SW480 (cell line): ENCODE measurements around the gene ANXA4.

ENCODE experiments used
- DNase-seq: peaks from one replicate; pipeline ENCODE4 v3.0.0-alpha.2; 2016; ENCODE audit warnings: low spot score

Gene ANXA4

GRCh38 chr2:69741575-69742321, at the start of gene ANXA4:
ANXA4 (plus strand) TSS chr2:69742134; CDS start chr2:69781566, 39,432 bp downstream.
- DNase-seq: peak; percentile 93

GRCh38 chr2:69692424-69692823, 49.5 kb upstream of the ANXA4 start:
- DNase-seq: no peak

GRCh38 chr2:69693059-69693774, 48.7 kb upstream of the ANXA4 start:
- DNase-seq: no peak

GRCh38 chr2:69693775-69694450, 48.0 kb upstream of the ANXA4 start:
- DNase-seq: no peak

DNA sequence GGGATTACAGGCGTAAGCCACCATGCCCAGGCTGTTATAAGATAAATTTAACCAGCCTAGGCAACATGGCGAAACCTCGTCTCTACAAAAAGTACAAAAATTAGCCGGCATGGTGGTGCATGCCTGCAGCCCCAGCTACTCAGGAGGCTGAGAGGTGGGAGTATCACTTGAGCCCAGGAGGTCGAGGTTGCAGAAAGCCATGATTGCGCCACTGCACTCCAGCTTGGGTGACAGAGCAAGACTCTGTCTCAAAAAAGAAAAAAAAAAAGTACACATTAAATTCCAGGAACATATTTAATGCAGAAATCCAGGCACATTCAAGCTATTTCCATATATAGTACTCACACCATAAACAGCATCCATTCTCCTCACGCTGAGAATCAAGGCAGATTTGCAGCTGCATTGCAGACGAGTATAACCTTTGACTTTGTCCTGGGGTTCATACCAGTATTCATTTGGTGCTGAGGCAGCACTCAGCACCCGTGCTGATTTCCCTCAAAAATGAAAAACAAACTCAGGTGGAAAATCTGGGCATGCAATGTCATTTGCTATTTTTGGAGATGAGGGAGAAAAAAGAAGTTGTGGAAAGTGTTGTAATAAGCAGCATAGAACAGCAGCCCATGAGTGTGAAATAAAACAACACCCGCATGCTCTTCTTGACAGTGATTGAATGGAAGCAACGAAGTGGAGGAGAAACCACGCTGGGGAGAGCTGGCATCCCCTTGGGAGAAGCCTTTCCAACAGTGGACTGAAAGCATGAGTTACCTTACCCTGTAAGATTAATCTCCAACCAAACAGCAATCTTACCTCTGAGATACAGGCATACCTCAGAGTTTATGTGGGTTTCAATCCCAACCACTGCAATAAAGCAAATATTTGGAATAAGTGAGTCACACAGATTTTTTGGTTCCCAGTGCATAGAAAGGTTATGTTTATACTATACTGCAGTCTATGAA, 46.8 kb upstream of the ANXA4 start:
- DNase-seq: peak; percentile 14

DNA sequence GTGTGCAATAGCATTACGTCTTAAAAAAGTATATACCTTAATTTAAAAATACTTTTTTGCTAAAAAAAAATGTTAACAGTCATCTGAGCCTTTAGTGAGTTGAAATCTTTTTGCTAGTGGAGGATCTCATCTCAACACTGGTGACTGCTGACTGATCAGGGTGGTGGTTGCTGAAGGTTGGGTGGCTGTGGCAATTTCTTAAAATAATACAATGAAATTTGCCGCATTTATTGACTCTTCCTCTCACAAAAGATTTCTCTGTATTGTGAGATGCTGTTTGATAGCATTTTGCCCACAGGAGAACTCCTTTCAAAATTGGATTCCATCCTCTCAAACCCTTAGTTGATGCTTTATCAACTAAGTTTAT, 46.1 kb upstream of the ANXA4 start:
- no peak for DNase-seq

DNA sequence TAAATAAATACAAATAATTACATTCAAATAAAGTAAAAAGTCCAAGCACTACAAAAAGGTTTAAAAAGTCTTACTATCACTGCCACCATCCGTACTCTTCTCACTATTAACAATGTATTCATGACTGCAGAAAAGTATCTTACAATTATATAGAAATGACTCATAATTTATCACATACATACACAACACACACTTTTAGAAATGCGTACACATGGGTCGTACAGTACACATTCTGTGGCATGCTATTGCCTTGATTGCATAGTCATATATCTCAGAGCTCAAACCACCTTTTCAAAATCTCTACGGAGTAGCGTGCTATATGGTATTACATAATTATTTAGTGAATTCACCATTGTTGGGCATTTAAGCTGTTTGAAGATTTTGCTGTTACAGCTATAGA, 41.6 kb upstream of the ANXA4 start:
- DNase-seq: no peak

GRCh38 chr2:69701100-69701945, 40.6 kb upstream of the ANXA4 start:
- no peak for DNase-seq

GRCh38 chr2:69703189-69703588, 38.7 kb upstream of the ANXA4 start:
- no peak for DNase-seq

DNA sequence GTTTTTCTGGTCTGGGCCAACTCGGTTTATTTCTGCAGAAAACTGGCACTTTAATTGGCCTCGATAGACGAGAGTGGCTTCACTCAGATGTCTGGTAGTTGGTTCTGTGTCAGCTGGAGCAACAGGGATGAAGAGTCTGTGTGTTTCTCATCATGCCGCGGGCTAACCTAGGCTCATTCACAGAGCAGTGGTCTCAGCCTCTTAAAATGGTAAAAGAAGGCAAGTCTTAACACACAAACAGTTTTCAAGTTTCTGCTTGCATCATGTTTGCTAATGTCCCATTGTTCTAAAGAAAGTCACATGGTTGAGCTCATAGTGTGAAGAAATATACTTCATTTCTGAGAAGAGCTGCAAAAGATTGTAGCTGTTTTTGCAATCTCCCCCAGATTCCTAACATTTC, 37.5 kb upstream of the ANXA4 start:
- DNase-seq: no peak

GRCh38 chr2:69709290-69709689, 32.6 kb upstream of the ANXA4 start:
- no peak for DNase-seq

DNA sequence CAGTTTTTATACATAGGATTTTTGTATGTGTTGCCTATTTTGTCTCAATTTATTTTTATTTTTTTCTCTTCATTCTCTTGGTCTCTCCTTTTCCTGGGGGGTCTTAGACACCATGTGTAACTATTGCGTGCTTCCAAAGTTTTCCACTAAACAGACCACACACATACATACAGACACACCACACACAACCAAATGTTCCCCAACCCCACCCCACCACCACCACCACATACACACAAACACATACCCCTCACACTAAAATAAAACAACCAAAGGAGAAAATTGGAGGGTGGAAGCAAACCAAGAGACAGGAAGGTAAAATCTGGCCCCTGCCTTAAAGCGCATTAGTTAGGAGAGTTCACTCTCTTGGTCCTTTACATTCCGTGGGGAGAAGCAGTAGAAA, 30.0 kb upstream of the ANXA4 start:
- DNase-seq: no peak

DNA sequence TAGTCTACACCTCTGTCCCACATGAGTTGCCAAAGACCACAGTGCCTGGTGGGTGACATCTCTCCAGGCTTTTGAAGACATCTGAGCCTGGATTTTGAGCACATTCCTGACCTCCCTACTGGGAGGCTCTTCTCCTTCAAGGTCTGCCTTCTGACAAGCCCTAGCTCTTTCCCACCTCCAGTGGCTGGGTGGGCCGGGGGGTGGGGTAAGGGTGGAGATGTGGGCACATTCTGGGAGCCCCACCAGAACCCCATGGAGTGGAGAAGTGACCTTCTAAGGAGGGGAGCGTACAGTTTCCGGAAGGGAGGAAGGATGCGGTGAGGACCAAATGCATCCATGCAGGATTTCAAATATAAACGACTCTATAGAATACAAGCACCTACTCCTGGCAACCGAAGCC, 27.9 kb upstream of the ANXA4 start:
- no peak for DNase-seq

DNA sequence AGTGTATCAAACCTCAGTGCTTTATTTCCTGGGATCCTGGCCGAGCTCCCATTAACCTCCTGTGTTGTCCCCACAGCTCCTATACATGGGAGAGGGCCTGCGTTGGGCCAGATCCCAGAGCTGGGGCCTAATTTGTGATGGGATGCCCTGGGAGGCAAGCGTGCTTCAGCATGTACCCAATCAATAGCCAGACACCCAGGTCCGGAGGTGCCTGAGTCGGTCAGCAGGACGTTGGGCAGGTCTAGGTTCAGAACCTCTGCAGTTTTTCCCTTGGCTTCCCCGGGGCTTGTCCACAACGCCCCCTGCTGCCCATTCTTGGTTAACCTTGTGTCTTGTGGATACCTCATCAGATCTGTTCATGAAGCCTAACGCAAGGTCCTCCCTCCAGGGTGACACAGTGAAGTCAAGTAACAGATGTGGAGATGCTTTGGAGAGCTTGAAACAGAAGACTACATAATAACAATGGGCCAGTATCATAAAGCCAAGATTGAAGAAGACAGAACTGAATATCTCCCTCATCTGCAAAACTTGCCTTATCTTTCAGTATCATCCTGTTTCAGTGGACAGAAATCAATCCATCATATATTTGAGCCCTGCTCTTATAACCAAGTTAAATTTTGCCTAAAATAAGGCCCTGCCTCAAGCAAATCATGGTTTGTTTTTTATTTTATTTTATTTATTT, 27.3 kb upstream of the ANXA4 start:
- peak; percentile 77 for DNase-seq

DNA sequence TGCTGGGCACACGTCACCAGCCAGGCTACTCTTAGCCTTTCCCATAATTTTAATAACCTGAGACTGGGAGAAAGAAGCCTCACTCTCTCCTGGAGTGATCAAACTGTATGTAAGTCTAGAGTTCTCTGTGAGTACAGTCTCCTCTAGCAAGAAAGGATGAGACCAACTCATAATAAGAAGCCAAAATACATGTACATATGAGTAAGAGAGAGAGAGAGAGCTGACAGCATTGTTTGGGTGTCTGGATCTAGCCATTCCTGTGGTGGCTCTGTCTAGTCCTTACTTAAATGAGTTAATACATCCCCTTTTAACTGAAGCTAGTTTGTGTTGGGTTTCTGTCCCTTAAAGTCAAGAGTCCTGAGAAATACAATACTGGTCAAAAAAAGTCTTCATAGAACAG, 26.0 kb upstream of the ANXA4 start:
- no peak for DNase-seq

- no peak for DNase-seq
These were observed 25.3 kb upstream of the ANXA4 start for GRCh38 chr2:69716555-69717120.

DNA sequence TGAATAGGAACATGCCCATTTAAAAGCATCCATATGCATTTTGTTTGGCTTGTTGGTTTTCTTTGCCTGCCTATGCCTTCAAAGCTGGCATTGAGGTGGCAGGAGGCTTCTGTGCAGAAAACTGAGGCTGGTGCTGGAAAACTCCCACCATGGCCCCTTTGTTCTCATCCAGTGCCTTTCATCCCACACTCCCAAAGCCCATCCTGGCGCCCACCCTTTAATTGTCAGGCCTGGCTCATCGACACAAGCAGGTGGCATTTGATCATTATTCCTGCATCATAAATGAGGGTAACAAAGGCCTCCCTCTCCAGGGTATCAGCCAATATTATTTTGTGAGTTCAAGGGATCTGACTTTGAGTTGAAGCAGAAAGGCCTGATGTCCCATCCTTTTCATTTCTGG, 24.7 kb upstream of the ANXA4 start:
- no peak for DNase-seq

GRCh38 chr2:69717861-69718273, 24.1 kb upstream of the ANXA4 start:
- DNase-seq: no peak

DNA sequence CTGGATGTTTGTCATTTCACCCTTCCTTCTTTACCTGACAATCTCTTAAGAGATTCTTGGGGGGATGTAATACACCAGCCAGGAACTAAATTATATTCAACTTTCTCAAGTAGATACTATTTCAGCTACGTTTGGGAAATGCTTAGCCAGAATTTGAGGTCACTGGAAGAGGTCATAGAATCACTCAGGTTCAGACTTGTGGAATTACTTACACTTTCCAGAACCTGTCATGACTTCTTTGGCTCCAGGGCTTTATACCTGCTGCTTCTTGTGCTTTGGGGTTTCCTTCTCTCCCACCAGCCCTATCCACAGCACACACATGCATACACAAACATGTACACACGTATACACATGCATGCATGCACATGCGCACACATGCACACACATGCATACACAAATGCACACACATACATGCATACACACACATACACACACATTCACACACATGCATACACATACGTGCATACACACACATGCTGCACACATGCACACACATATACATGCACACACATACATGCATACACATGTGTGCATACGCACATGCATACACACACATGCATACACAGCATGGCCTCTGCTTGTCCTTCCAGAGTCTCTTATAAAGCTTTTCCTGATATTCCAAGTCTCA, 23.5 kb upstream of the ANXA4 start:
- DNase-seq: no peak

DNA sequence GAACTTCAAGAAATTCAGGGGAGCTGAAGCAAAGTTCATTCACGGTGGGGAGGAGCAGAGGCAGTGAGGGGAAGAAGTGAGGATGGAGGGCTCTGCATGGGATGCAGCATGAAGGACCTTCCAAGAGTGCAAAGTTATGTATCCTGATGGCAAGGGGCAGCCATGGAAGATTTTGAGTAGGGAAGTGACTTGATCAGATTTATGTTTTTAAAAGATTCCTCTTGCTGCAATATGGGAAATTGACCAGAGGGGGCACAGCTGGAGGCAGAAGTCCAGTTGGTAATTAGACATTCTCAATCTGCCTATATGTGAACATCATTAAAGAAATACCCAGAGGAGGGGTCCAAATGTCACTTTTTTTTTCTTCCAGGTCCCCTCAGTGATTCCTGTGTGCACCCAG, 21.5 kb upstream of the ANXA4 start:
- DNase-seq: no peak
